Body of pancreas (tissue), 4 donors: ENCODE data around the gene KCNH1. TPM values are rescaled to one million over a fixed set of nuclear protein-coding genes. Genes with fewer than 3 reads are reported as not detected.
"Not testable (repeated sequence)": the region's sequence is repeated elsewhere in the genome, so short reads cannot be mapped to it uniquely, and the experiment has no call there.

ENCODE experiments used
- ATAC-seq: fragments of 150-250 bp; one replicate; pipeline ENCODE4 v1.9.1; 2016
- DNase-seq, 4 donors: peaks; one replicate each; pipeline ENCODE4 v3.0.0-alpha.2; 2019
- H3K27ac ChIP-seq, 4 donors: fragments of 200-600 bp; sonication (generic); 1 replicate in 3 of 4; 2 replicates in 1 of 4; pipeline versions ENCODE4 v1.5.1 to v1.6.1; 2016 to 2019; ENCODE audit warnings: mild to moderate bottlenecking in 1 of 4, mixed read lengths in 1 of 4, moderate library complexity in 1 of 4
- H3K27me3 ChIP-seq, 2 donors: fragments of 200-600 bp; sonication (generic); one replicate each; pipeline ENCODE4 v1.6.0; 2016; ENCODE audit warnings: mild to moderate bottlenecking in 1 of 2
- H3K36me3 ChIP-seq, 2 donors: fragments of 200-600 bp; sonication (generic); replicated peaks in 1 of 2; 2 replicates each; pipeline ENCODE4 v1.5.1; 2016; ENCODE audit warnings: low read depth in 2 of 2; ENCODE audit not compliant: insufficient read depth in 1 of 2
- H3K4me1 ChIP-seq: fragments of 200-600 bp; sonication (generic); one replicate; pipeline ENCODE4 v1.6.0; 2016
- H3K4me3 ChIP-seq, 2 donors: fragments of 200-600 bp; sonication (generic); 1 replicate in 1 of 2; 2 replicates in 1 of 2; pipeline ENCODE4 v1.5.1; 2016 to 2019
- H3K9me3 ChIP-seq, 3 donors: fragments of 200-600 bp; sonication (generic); 1 replicate in 2 of 3; 2 replicates in 1 of 3; pipeline ENCODE4 v1.5.1; 2016
- POLR2A ChIP-seq, 3 donors: fragments of 450-650 bp; IDR thresholded peaks; one replicate each; pipeline ENCODE4 v1.6.1; 2016; ENCODE audit warnings: antibody characterized with exemption in 3 of 3, mild to moderate bottlenecking in 2 of 3
- WGBS, 2 donors: methylation state at CpG; one replicate each; pipeline ENCODE4 v1.1.5; 2017; 5-methylcytosine and 5-hydroxymethylcytosine counted together
- intact Hi-C: fragments of 100-400 bp; cut with DNase I; formaldehyde crosslinking; loops from one replicate; pipeline ENCODE4 v1.15.1; 2023
- total RNA-seq, 2 donors: library from RNA; depleted of rRNA; stranded (reverse); fragments of >200 nt; gene quantifications; one replicate each; pipeline ENCODE4 v1.1.0, GENCODE V29; 2016
- TF ChIP-seq, protein P1 (sequence below), 7 experiments: fragments of 450-650 bp in 4 of 7; fragments of 200-600 bp in 3 of 7; sonication (generic) in 3 of 7; IDR thresholded peaks; one replicate each; pipeline ENCODE4 v1.5.1; 2016 to 2019; ENCODE audit warnings: antibody characterized with exemption in 7 of 7

Gene KCNH1
- total RNA-seq, 2 donors from 2014 or later, result 0.52 TPM; not detected in 1

DNA sequence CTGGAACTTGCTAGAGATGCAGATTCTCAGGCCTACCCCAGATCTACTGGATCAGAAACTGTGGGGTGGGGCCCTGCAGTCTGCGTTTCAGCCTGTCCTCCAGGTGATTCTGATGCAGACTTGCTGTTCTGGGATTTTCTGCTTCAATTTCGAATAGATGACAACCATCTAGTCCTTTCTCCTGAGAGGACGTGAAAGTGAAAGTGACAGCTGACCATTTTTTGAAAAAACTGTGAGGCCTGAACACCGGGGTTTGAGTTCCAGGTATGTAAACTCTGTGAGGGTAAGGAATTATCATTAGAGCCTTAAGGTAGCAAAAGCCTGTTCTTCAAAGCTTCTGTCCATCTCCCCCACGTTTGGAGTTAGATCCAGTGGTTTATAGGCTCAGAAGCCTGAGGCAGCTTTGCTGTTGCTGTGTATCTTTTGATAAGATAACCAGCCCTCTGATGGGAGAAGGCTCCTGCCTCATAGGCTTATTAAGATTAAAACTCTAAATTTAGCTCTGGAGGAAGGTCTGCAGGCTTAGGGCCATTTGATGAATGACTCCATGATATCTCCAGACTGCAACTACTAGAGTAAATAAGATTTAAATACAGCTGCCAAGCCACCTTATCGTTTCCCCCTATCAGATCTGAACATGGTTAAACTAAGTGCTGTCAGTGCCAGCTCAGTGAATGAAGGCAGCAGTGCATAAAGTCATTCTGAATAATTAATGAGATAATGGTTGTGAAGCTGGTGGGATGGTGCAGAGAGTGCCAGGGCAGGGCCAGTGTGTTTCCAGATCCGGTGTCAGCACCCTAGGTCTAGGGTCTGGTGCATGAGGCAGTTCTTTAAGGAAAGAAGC, 470.0 kb downstream of the KCNH1 start:
- ATAC-seq, result no peak
- DNase-seq, result no peak
- Histone ChIP-seq H3K27ac (no peak overlapping the region), H3K9me3 (no peaks in the 10 kb centered on the region), H3K4me3 (no peak overlapping the region), H3K4me1 (peaks cover 5% of the 10 kb centered on the region), H3K36me3 (no peaks in the 10 kb centered on the region), H3K27me3 (no peaks in the 10 kb centered on the region)
- intact Hi-C loops, result no loop called here
- WGBS, 2 donors, result 40 to 44% methylated on average over 7 of the region's 7 CpGs
- TF ChIP-seq, protein P1, sequence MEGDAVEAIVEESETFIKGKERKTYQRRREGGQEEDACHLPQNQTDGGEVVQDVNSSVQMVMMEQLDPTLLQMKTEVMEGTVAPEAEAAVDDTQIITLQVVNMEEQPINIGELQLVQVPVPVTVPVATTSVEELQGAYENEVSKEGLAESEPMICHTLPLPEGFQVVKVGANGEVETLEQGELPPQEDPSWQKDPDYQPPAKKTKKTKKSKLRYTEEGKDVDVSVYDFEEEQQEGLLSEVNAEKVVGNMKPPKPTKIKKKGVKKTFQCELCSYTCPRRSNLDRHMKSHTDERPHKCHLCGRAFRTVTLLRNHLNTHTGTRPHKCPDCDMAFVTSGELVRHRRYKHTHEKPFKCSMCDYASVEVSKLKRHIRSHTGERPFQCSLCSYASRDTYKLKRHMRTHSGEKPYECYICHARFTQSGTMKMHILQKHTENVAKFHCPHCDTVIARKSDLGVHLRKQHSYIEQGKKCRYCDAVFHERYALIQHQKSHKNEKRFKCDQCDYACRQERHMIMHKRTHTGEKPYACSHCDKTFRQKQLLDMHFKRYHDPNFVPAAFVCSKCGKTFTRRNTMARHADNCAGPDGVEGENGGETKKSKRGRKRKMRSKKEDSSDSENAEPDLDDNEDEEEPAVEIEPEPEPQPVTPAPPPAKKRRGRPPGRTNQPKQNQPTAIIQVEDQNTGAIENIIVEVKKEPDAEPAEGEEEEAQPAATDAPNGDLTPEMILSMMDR (IDR thresholded peaks at IDR 0.05), result no peak
- TF ChIP-seq POLR2A (IDR thresholded peaks at IDR 0.05), result no peak

DNA sequence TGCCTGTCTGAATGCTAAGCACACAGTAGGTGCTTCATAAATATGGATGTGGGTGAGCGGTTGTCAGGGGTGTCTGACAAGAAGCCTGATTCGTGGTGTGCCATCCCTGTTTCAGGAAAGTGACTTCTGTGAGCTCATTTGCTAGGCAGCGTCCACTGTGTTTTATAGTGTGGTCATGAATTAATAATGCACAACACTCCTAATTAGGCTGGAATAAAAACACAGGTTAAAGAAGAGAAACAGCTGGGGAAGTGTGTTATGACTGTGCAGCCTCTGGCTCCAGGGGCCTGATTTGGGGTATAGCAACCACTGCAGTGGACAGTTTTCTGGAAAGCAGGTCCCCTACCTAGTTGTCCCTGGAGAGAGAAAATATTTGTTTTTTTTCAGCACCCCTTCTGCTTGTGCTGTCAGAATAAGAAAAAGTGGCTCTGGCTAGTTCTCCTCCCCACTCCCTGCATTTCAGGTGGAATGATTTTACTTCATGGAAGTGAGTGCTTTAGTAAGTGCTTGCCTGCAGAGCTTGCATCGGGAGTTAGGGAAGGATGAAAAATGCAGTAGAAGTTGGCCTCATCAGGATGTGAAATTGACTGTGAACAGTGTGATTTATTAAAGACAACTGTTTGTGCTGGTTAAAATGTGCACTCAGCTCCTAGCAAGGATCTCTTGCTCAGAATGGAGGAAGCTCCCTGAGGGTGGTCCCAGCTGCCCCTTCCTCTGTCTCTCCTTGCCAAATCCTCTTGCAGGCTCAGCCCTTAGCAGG, 471.5 kb downstream of the KCNH1 start:
- WGBS, 2 donors, result 92 to 96% methylated on average over 4 of the region's 4 CpGs
- no peaks in the 10 kb centered on the region for H3K9me3 ChIP-seq
- intact Hi-C loops, result no loop called here

DNA sequence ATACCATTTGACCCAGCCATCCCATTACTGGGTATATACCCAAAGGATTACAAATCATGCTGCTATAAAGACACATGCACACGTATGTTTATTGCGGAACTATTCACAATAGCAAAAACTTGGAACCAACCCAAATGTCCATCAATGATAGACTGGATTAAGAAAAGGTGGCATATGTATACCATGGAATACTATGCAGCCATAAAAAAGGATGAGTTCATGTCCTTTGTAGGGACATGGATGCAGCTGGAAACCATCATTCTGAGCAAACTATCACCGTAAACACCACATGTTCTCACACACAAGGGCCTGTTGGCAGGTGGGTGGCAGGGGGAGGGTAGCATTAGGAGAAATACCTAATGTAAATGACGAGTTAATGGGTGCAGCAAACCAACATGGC, 472.4 kb downstream of the KCNH1 start:
- DNase-seq, H3K4me1 ChIP-seq, H3K27ac ChIP-seq, intact Hi-C loops, H3K9me3 ChIP-seq, H3K4me3 ChIP-seq, H3K36me3 ChIP-seq, H3K27me3 ChIP-seq, ATAC-seq: not testable (repeated sequence)
- WGBS, 2 donors, result 87 to 94% methylated on average over 4 of the region's 4 CpGs

More for the DNA sequence above, 471.5 kb downstream of the KCNH1 start:
- no peak for DNase-seq
- TF ChIP-seq, protein P1 (IDR thresholded peaks at IDR 0.05), result no peak
- TF ChIP-seq POLR2A (IDR thresholded peaks at IDR 0.05), result no peak
- Histone ChIP-seq H3K27ac (no peak overlapping the region), H3K27me3 (no peaks in the 10 kb centered on the region), H3K4me3 (no peak overlapping the region), H3K4me1 (peaks cover 5% of the 10 kb centered on the region), H3K36me3 (no peaks in the 10 kb centered on the region)
- ATAC-seq, result no peak

DNA sequence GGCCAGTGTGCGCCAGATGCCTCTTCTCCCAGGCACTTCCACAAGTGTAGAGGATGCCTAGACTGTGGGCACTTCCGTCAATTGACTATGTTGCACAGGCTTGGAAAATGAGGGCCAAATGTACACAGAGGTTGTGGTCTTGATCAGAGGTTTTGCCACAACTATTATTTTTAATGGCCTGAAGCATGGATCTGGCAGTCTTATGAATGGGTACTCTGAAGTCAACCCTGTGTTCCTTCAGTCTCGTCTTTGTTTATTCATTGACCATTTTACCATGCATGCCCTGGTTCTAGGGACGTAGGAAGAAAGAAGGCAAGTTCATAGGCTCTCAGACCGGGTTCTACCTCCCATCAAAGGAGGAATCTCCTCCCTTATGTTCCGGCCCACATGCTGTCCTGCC, 476.1 kb downstream of the KCNH1 start:
- WGBS, 2 donors, result 74 to 85% methylated on average over 6 of the region's 6 CpGs
- no peak for DNase-seq

DNA sequence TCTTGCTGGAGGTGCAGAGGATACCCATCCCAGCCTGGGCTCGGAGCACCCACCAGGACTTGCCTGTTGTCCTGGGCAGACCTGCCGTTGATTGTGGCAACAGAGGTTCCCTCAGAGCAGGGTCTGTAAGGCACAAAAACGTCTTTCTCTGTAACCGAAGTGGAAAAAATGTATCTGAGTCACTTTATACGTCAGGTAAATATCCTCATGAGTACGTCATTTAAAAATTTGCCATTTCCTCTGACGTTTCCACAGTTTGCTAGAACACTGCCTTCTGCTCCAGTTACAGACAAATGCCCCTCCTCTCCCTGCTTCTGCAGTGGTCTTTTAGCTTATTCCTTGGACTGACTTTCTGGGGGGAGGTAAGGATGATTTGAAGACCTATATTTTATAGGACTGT, 478.4 kb downstream of the KCNH1 start:
- 65 to 74% methylated on average over 6 to 7 of the region's 7 CpGs for WGBS, 2 donors
- intact Hi-C loops, result no loop called here
- Histone ChIP-seq H3K4me3 (no peak overlapping the region), H3K36me3 (no peaks in the 10 kb centered on the region), H3K27me3 (no peaks in the 10 kb centered on the region), H3K9me3 (no peaks in the 10 kb centered on the region), H3K4me1 (no peaks in the 10 kb centered on the region), H3K27ac (no peak overlapping the region)
- DNase-seq (no peak), ATAC-seq (no peak)
- TF ChIP-seq, protein P1 (IDR thresholded peaks at IDR 0.05), result no peak
- TF ChIP-seq POLR2A (IDR thresholded peaks at IDR 0.05), result no peak

More for the DNA sequence above, 476.1 kb downstream of the KCNH1 start:
- H3K36me3 ChIP-seq, result no peaks in the 10 kb centered on the region
- no peak for TF ChIP-seq POLR2A (IDR thresholded peaks at IDR 0.05)
- TF ChIP-seq, protein P1 (IDR thresholded peaks at IDR 0.05), result no peak
- H3K27ac ChIP-seq, result no peak overlapping the region
- no peak overlapping the region for H3K4me3 ChIP-seq
- intact Hi-C loops, result no loop called here
- no peaks in the 10 kb centered on the region for H3K9me3 ChIP-seq
- H3K4me1 ChIP-seq, result no peaks in the 10 kb centered on the region
- no peaks in the 10 kb centered on the region for H3K27me3 ChIP-seq
- no peak for ATAC-seq
